Measurements from ENCODE around the gene RIPOR3.

GRCh38 chr20:50572938-50573777, 118.2 kb downstream of the RIPOR3 start:
- no peak for TF ChIP-seq CTCF (IDR thresholded peaks at IDR 0.05; ENCODE audit: low read depth, low read length)
- no peak for TF ChIP-seq EZH2phosphoT487 (IDR thresholded peaks at IDR 0.05; ENCODE audit: low read depth)

All from OCI-LY3 (cell line).